ENCODE results near the gene LMBRD1.
"Not testable (repeated sequence)": the region's sequence is repeated elsewhere in the genome, so short reads cannot be mapped to it uniquely, and the experiment has no call there.

The LMBRD1 gene

GRCh38 chr6:69812746-69813427 is 16.1 kb upstream of the LMBRD1 start:
- H3K79me2 ChIP-seq (ENCODE audit: insufficient read depth, low read depth): no peaks in the 10 kb centered on the region
- no peak overlapping the region for H3K9ac ChIP-seq
- no peaks in the 10 kb centered on the region for H3K27me3 ChIP-seq (ENCODE audit: insufficient read depth, low read depth)
- no peak overlapping the region for H3K4me2 ChIP-seq
- no peak overlapping the region; the same call in 1 of the 2 replicates for H2AFZ ChIP-seq (ENCODE audit: low read depth)
- no peaks in the 10 kb centered on the region for H3K36me3 ChIP-seq (ENCODE audit: insufficient read depth)
- H3K4me1 ChIP-seq (ENCODE audit: low read depth, poor library complexity, severe bottlenecking): peaks cover 6% of the 10 kb centered on the region
- H3K27ac ChIP-seq: no peak overlapping the region
- TF ChIP-seq, protein P1, sequence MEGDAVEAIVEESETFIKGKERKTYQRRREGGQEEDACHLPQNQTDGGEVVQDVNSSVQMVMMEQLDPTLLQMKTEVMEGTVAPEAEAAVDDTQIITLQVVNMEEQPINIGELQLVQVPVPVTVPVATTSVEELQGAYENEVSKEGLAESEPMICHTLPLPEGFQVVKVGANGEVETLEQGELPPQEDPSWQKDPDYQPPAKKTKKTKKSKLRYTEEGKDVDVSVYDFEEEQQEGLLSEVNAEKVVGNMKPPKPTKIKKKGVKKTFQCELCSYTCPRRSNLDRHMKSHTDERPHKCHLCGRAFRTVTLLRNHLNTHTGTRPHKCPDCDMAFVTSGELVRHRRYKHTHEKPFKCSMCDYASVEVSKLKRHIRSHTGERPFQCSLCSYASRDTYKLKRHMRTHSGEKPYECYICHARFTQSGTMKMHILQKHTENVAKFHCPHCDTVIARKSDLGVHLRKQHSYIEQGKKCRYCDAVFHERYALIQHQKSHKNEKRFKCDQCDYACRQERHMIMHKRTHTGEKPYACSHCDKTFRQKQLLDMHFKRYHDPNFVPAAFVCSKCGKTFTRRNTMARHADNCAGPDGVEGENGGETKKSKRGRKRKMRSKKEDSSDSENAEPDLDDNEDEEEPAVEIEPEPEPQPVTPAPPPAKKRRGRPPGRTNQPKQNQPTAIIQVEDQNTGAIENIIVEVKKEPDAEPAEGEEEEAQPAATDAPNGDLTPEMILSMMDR (conservative IDR thresholded peaks at IDR 0.05; ENCODE audit: low read depth, low read length): no peak
- H3K4me3 ChIP-seq (IDR thresholded peaks at IDR 0.05; ENCODE audit: insufficient read depth, low read depth, low read length): no peak overlapping the region
- no peaks in the 10 kb centered on the region for H4K20me1 ChIP-seq (ENCODE audit: insufficient read depth)

GRCh38 chr6:69802995-69803394 is 6.2 kb upstream of the LMBRD1 start:
- H3K27ac ChIP-seq: no peak overlapping the region
- H3K9ac ChIP-seq: no peak overlapping the region
- no peaks in the 10 kb centered on the region for H3K4me1 ChIP-seq (ENCODE audit: low read depth, poor library complexity, severe bottlenecking)
- H4K20me1 ChIP-seq (ENCODE audit: insufficient read depth): no peaks in the 10 kb centered on the region
- H3K27me3 ChIP-seq (ENCODE audit: insufficient read depth, low read depth): no peaks in the 10 kb centered on the region
- H3K36me3 ChIP-seq (ENCODE audit: insufficient read depth): no peaks in the 10 kb centered on the region
- no peak overlapping the region for H3K4me2 ChIP-seq
- H3K4me3 ChIP-seq (IDR thresholded peaks at IDR 0.05; ENCODE audit: insufficient read depth, low read depth, low read length): no peak overlapping the region
- no peaks in the 10 kb centered on the region for H3K79me2 ChIP-seq (ENCODE audit: insufficient read depth, low read depth)
- no peak overlapping the region for H2AFZ ChIP-seq (ENCODE audit: low read depth)
- TF ChIP-seq, protein P1 (conservative IDR thresholded peaks at IDR 0.05; ENCODE audit: low read depth, low read length): no peak

DNA sequence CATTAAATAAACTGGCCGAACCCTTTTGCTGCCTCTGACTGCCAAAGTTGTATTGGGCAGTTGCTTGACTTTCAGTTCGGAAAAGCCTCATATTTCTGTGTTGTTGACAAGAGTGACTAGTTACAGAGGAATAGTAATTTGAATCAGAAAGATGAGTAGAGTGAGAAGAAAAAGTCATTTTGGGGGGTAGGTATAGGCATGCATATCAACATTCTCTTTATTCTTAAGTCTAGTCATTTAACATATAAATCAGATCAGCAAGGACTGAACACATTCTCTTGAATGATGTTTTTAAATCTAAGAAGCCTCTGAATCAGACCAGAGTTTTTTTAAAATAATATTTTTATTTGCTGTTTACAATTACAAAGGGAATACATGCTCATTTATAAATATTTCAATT is 4.9 kb upstream of the LMBRD1 start:
- Histone ChIP-seq H3K79me2 (ENCODE audit: insufficient read depth, low read depth) (no peaks in the 10 kb centered on the region), H3K27ac (no peak overlapping the region), H3K4me1 (ENCODE audit: low read depth, poor library complexity, severe bottlenecking) (peaks cover 7% of the 10 kb centered on the region), H3K27me3 (ENCODE audit: insufficient read depth, low read depth) (no peaks in the 10 kb centered on the region), H4K20me1 (ENCODE audit: insufficient read depth) (no peaks in the 10 kb centered on the region), H3K9ac (no peak overlapping the region), H3K4me2 (no peak overlapping the region), H2AFZ (ENCODE audit: low read depth) (no peak overlapping the region), H3K4me3 (IDR thresholded peaks at IDR 0.05; ENCODE audit: insufficient read depth, low read depth, low read length) (no peak overlapping the region), H3K36me3 (ENCODE audit: insufficient read depth) (no peaks in the 10 kb centered on the region)
- TF ChIP-seq, protein P1 (conservative IDR thresholded peaks at IDR 0.05; ENCODE audit: low read depth, low read length): no peak

DNA sequence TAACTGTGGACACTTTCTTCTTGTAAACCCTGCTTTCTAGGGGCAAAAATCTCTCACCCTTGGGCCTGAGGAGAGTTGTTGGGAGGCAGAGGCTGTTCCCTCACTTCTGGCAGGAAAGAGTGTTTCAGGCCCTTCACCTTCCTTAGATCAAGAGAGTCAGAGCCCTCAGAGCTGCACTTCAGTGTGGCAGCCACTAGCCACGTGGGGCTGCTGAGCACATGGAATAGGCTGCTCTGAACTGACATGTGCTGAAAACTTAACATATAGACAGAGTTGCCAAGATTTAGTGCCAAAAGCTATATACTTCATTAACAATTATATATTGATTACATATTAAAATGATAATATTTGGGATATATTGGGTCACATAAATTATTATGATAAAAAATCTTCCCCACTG is 4.4 kb upstream of the LMBRD1 start:
- no peaks in the 10 kb centered on the region for H3K27me3 ChIP-seq (ENCODE audit: insufficient read depth, low read depth)
- no peaks in the 10 kb centered on the region for H4K20me1 ChIP-seq (ENCODE audit: insufficient read depth)
- H3K4me3 ChIP-seq (IDR thresholded peaks at IDR 0.05; ENCODE audit: insufficient read depth, low read depth, low read length): no peak overlapping the region
- peaks cover 7% of the 10 kb centered on the region for H3K4me1 ChIP-seq (ENCODE audit: low read depth, poor library complexity, severe bottlenecking)
- H3K4me2 ChIP-seq: no peak overlapping the region
- H3K36me3 ChIP-seq (ENCODE audit: insufficient read depth): no peaks in the 10 kb centered on the region
- H3K27ac ChIP-seq: no peak overlapping the region
- no peaks in the 10 kb centered on the region for H3K79me2 ChIP-seq (ENCODE audit: insufficient read depth, low read depth)
- no peak overlapping the region for H3K9ac ChIP-seq
- no peak overlapping the region for H2AFZ ChIP-seq (ENCODE audit: low read depth)
- TF ChIP-seq, protein P1 (conservative IDR thresholded peaks at IDR 0.05; ENCODE audit: low read depth, low read length): no peak

GRCh38 chr6:69798796-69799195 is 2.0 kb upstream of the LMBRD1 start:
- H3K9ac ChIP-seq; H4K20me1 ChIP-seq (ENCODE audit: insufficient read depth); H2AFZ ChIP-seq (ENCODE audit: low read depth); H3K27me3 ChIP-seq (ENCODE audit: insufficient read depth, low read depth); H3K4me2 ChIP-seq; H3K4me3 ChIP-seq (IDR thresholded peaks at IDR 0.05; ENCODE audit: insufficient read depth, low read depth, low read length); H3K79me2 ChIP-seq (ENCODE audit: insufficient read depth, low read depth); H3K27ac ChIP-seq; H3K36me3 ChIP-seq (ENCODE audit: insufficient read depth): not testable (repeated sequence)
- peaks cover 13% of the 10 kb centered on the region for H3K4me1 ChIP-seq (ENCODE audit: low read depth, poor library complexity, severe bottlenecking)
